ENCODE measurements around the gene GSK3B. TPM values are rescaled to one million over a fixed set of nuclear protein-coding genes. Genes with fewer than 3 reads are reported as not detected.
A peak's percentile ranks its signal among the peaks of the same experiment; 100 is the strongest.

GSK3B gene
- polyA plus RNA-seq, 1 donor: 31.4 TPM

GRCh38 chr3:119955972-119956371 lies 138.3 kb downstream of the GSK3B start:
- 100% methylated on average over 3 of the region's 6 CpGs for WGBS (ENCODE audit: insufficient coverage, low lambda C conversion rate)
- no peak for DNase-seq
- no peaks in the 10 kb centered on the region for H3K4me1 ChIP-seq (ENCODE audit: control insufficient read depth, insufficient read depth, low read length)
- H3K36me3 ChIP-seq (ENCODE audit: control insufficient read depth, insufficient read depth, low read length): no peaks in the 10 kb centered on the region
- no peak overlapping the region for H3K27ac ChIP-seq (ENCODE audit: low read length)
- H3K27me3 ChIP-seq (ENCODE audit: control insufficient read depth, insufficient read depth, low read length): no peaks in the 10 kb centered on the region
- H3K9me3 ChIP-seq (ENCODE audit: control insufficient read depth, low read depth, low read length): no peaks in the 10 kb centered on the region
- no peak overlapping the region for H3K4me3 ChIP-seq (ENCODE audit: low read length)

- no peaks in the 10 kb centered on the region for H3K27me3 ChIP-seq (ENCODE audit: control insufficient read depth, insufficient read depth, low read length)
- H3K4me1 ChIP-seq (ENCODE audit: control insufficient read depth, insufficient read depth, low read length): no peaks in the 10 kb centered on the region
- no peak overlapping the region for H3K4me3 ChIP-seq (ENCODE audit: low read length)
- DNase-seq: no peak
- H3K27ac ChIP-seq (ENCODE audit: low read length): no peak overlapping the region
- H3K36me3 ChIP-seq (ENCODE audit: control insufficient read depth, insufficient read depth, low read length): peaks cover 2% of the 10 kb centered on the region
- no peaks in the 10 kb centered on the region for H3K9me3 ChIP-seq (ENCODE audit: control insufficient read depth, low read depth, low read length)
- WGBS (ENCODE audit: insufficient coverage, low lambda C conversion rate): 100% methylated on average over 1 of the region's 3 CpGs
Measured at GRCh38 chr3:119950666-119951325, 143.5 kb downstream of the GSK3B start.

- H3K4me3 ChIP-seq (ENCODE audit: low read length): no peak overlapping the region
- no peaks in the 10 kb centered on the region for H3K9me3 ChIP-seq (ENCODE audit: control insufficient read depth, low read depth, low read length)
- no peaks in the 10 kb centered on the region for H3K4me1 ChIP-seq (ENCODE audit: control insufficient read depth, insufficient read depth, low read length)
- H3K27me3 ChIP-seq (ENCODE audit: control insufficient read depth, insufficient read depth, low read length): no peaks in the 10 kb centered on the region
- H3K36me3 ChIP-seq (ENCODE audit: control insufficient read depth, insufficient read depth, low read length): peaks cover 2% of the 10 kb centered on the region
- DNase-seq: no peak
- no peak overlapping the region for H3K27ac ChIP-seq (ENCODE audit: low read length)
- WGBS (ENCODE audit: insufficient coverage, low lambda C conversion rate): no CpG with 5 or more reads among the region's 1 CpG
Measured at GRCh38 chr3:119945291-119945690, 149.0 kb downstream of the GSK3B start.

- WGBS (ENCODE audit: insufficient coverage, low lambda C conversion rate): 100% methylated on average over 2 of the region's 2 CpGs
- Histone ChIP-seq H3K9me3 (ENCODE audit: control insufficient read depth, low read depth, low read length) (no peaks in the 10 kb centered on the region), H3K27ac (ENCODE audit: low read length) (no peak overlapping the region), H3K4me1 (ENCODE audit: control insufficient read depth, insufficient read depth, low read length) (no peaks in the 10 kb centered on the region), H3K36me3 (ENCODE audit: control insufficient read depth, insufficient read depth, low read length) (peaks cover 2% of the 10 kb centered on the region), H3K4me3 (ENCODE audit: low read length) (no peak overlapping the region), H3K27me3 (ENCODE audit: control insufficient read depth, insufficient read depth, low read length) (no peaks in the 10 kb centered on the region)
- DNase-seq: no peak
Measured at GRCh38 chr3:119944091-119944490, 150.2 kb downstream of the GSK3B start.

GRCh38 chr3:119939077-119939476 lies 155.2 kb downstream of the GSK3B start:
- no peaks in the 10 kb centered on the region for H3K36me3 ChIP-seq (ENCODE audit: control insufficient read depth, insufficient read depth, low read length)
- H3K4me3 ChIP-seq (ENCODE audit: low read length): no peak overlapping the region
- H3K4me1 ChIP-seq (ENCODE audit: control insufficient read depth, insufficient read depth, low read length): no peaks in the 10 kb centered on the region
- WGBS (ENCODE audit: insufficient coverage, low lambda C conversion rate): no CpG with 5 or more reads among the region's 1 CpG
- no peak overlapping the region for H3K27ac ChIP-seq (ENCODE audit: low read length)
- DNase-seq: no peak
- H3K9me3 ChIP-seq (ENCODE audit: control insufficient read depth, low read depth, low read length): no peaks in the 10 kb centered on the region
- no peaks in the 10 kb centered on the region for H3K27me3 ChIP-seq (ENCODE audit: control insufficient read depth, insufficient read depth, low read length)

GRCh38 chr3:119937229-119937628 lies 157.0 kb downstream of the GSK3B start:
- H3K27ac ChIP-seq (ENCODE audit: low read length): no peak overlapping the region
- peak in 1 of 2 donors; percentile 9 for DNase-seq
- H3K27me3 ChIP-seq (ENCODE audit: control insufficient read depth, insufficient read depth, low read length): no peaks in the 10 kb centered on the region
- no peak overlapping the region for H3K4me3 ChIP-seq (ENCODE audit: low read length)
- H3K36me3 ChIP-seq (ENCODE audit: control insufficient read depth, insufficient read depth, low read length): no peaks in the 10 kb centered on the region
- no peaks in the 10 kb centered on the region for H3K4me1 ChIP-seq (ENCODE audit: control insufficient read depth, insufficient read depth, low read length)
- H3K9me3 ChIP-seq (ENCODE audit: control insufficient read depth, low read depth, low read length): no peaks in the 10 kb centered on the region
- WGBS (ENCODE audit: insufficient coverage, low lambda C conversion rate): 67% methylated on average over 1 of the region's 2 CpGs

GRCh38 chr3:119934249-119934648 lies 160.0 kb downstream of the GSK3B start:
- DNase-seq: no peak

GRCh38 chr3:119933207-119933606 lies 161.0 kb downstream of the GSK3B start:
- DNase-seq: no peak
- Histone ChIP-seq H3K27me3 (ENCODE audit: control insufficient read depth, insufficient read depth, low read length) (no peaks in the 10 kb centered on the region), H3K9me3 (ENCODE audit: control insufficient read depth, low read depth, low read length) (no peaks in the 10 kb centered on the region), H3K4me3 (ENCODE audit: low read length) (no peak overlapping the region), H3K4me1 (ENCODE audit: control insufficient read depth, insufficient read depth, low read length) (no peaks in the 10 kb centered on the region), H3K27ac (ENCODE audit: low read length) (no peak overlapping the region), H3K36me3 (ENCODE audit: control insufficient read depth, insufficient read depth, low read length) (no peaks in the 10 kb centered on the region)
- WGBS (ENCODE audit: insufficient coverage, low lambda C conversion rate): 82% methylated on average over 2 of the region's 5 CpGs

More at GRCh38 chr3:119934249-119934648, 160.0 kb downstream of the GSK3B start:
- no peak overlapping the region for H3K4me3 ChIP-seq (ENCODE audit: low read length)
- H3K27ac ChIP-seq (ENCODE audit: low read length): no peak overlapping the region
- H3K27me3 ChIP-seq (ENCODE audit: control insufficient read depth, insufficient read depth, low read length): no peaks in the 10 kb centered on the region
- H3K9me3 ChIP-seq (ENCODE audit: control insufficient read depth, low read depth, low read length): no peaks in the 10 kb centered on the region
- WGBS (ENCODE audit: insufficient coverage, low lambda C conversion rate): no CpG with 5 or more reads among the region's 3 CpGs
- H3K4me1 ChIP-seq (ENCODE audit: control insufficient read depth, insufficient read depth, low read length): no peaks in the 10 kb centered on the region
- H3K36me3 ChIP-seq (ENCODE audit: control insufficient read depth, insufficient read depth, low read length): no peaks in the 10 kb centered on the region

GRCh38 chr3:119930286-119930685 lies 164.0 kb downstream of the GSK3B start:
- Histone ChIP-seq H3K27me3 (ENCODE audit: control insufficient read depth, insufficient read depth, low read length) (no peaks in the 10 kb centered on the region), H3K4me1 (ENCODE audit: control insufficient read depth, insufficient read depth, low read length) (no peaks in the 10 kb centered on the region), H3K36me3 (ENCODE audit: control insufficient read depth, insufficient read depth, low read length) (no peaks in the 10 kb centered on the region), H3K9me3 (ENCODE audit: control insufficient read depth, low read depth, low read length) (no peaks in the 10 kb centered on the region), H3K4me3 (ENCODE audit: low read length) (no peak overlapping the region), H3K27ac (ENCODE audit: low read length) (no peak overlapping the region)
- 100% methylated on average over 1 of the region's 1 CpG for WGBS (ENCODE audit: insufficient coverage, low lambda C conversion rate)
- DNase-seq: no peak

GRCh38 chr3:119927190-119927589 lies 167.1 kb downstream of the GSK3B start:
- Histone ChIP-seq H3K27ac (ENCODE audit: low read length) (no peak overlapping the region), H3K4me3 (ENCODE audit: low read length) (no peak overlapping the region), H3K4me1 (ENCODE audit: control insufficient read depth, insufficient read depth, low read length) (no peaks in the 10 kb centered on the region), H3K27me3 (ENCODE audit: control insufficient read depth, insufficient read depth, low read length) (no peaks in the 10 kb centered on the region), H3K36me3 (ENCODE audit: control insufficient read depth, insufficient read depth, low read length) (no peaks in the 10 kb centered on the region), H3K9me3 (ENCODE audit: control insufficient read depth, low read depth, low read length) (no peaks in the 10 kb centered on the region)
- no CpG with 5 or more reads among the region's 2 CpGs for WGBS (ENCODE audit: insufficient coverage, low lambda C conversion rate)
- no peak for DNase-seq

Measured in large intestine (tissue), 3 donors.